Nephron (organoid): ENCODE data around the gene PAPOLA.
A peak's percentile ranks its signal among the peaks of the same experiment; 100 is the strongest.

Experiments used
- H3K27ac Mint-ChIP-seq, 3 experiments: 2 replicates each; pipeline ENCODE4 v1.8.0; 2020; ENCODE audit warnings: mixed read lengths in 3 of 3, mild to moderate bottlenecking in 2 of 3, moderate library complexity in 1 of 3
- H3K27me3 Mint-ChIP-seq: 2 replicates; pipeline ENCODE4 v1.8.0; 2021; ENCODE audit warnings: low read depth, mild to moderate bottlenecking, moderate library complexity, mixed read lengths
- H3K36me3 Mint-ChIP-seq: 2 replicates; pipeline ENCODE4 v1.8.0; 2020; ENCODE audit warnings: low read depth, mixed read lengths
- H3K4me1 Mint-ChIP-seq: 2 replicates; pipeline ENCODE4 v1.8.0; 2020; ENCODE audit warnings: mixed read lengths
- H3K4me3 Mint-ChIP-seq, 3 experiments: 2 replicates each; pipeline ENCODE4 v1.8.0; 2020; ENCODE audit warnings: mild to moderate bottlenecking in 3 of 3, mixed read lengths in 3 of 3, moderate library complexity in 2 of 3
- H3K9me3 Mint-ChIP-seq: 2 replicates; pipeline ENCODE4 v1.8.0; 2020; ENCODE audit warnings: mixed read lengths
- TF ChIP-seq, protein P1 (sequence below), 3 experiments: fragments of 200-600 bp; sonication (generic); IDR thresholded peaks; one replicate each; pipeline ENCODE4 v1.5.0; 2021; ENCODE audit warnings: antibody characterized with exemption in 3 of 3; ENCODE audit not compliant: unreplicated experiment in 3 of 3

Gene PAPOLA

DNA sequence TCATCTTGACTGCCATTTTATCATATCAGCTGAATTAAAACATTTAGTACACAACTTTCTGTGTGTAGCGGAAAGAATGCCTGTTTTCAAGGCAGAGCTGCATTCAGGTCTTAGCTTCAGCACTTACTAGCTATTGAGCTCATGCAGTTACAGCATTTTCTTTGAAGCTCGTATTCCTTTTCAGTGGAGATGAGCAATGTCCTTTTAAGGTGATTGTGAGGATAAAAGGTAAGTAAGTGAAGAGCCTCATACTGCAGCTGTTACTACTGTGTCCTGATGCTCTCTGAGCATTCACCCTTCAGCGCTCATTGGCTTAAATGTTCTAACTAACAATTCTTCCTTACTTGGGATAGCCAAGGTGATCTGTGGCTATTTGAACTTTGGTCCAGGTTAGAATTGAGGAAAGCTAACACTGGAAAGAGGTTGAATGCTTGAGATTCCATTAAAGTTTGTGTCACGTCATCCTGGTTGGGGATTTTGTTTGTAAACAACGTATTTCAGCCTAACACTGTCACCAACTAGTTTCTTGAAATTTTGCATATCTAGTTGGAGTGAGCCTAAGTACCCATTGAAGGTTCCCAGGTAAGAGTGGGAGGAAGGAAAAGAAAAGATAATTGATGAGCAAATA is 71.4 kb downstream of the PAPOLA start:
- Mint-ChIP-seq H3K27ac (peak overlapping the region in 1 of 3 experiments; percentile 35), H3K27me3 (no peaks in the 10 kb centered on the region), H3K4me1 (peaks cover 37% of the 10 kb centered on the region), H3K36me3 (peaks cover 21% of the 10 kb centered on the region), H3K9me3 (no peaks in the 10 kb centered on the region), H3K4me3 (no peak overlapping the region)
- TF ChIP-seq, protein P1, sequence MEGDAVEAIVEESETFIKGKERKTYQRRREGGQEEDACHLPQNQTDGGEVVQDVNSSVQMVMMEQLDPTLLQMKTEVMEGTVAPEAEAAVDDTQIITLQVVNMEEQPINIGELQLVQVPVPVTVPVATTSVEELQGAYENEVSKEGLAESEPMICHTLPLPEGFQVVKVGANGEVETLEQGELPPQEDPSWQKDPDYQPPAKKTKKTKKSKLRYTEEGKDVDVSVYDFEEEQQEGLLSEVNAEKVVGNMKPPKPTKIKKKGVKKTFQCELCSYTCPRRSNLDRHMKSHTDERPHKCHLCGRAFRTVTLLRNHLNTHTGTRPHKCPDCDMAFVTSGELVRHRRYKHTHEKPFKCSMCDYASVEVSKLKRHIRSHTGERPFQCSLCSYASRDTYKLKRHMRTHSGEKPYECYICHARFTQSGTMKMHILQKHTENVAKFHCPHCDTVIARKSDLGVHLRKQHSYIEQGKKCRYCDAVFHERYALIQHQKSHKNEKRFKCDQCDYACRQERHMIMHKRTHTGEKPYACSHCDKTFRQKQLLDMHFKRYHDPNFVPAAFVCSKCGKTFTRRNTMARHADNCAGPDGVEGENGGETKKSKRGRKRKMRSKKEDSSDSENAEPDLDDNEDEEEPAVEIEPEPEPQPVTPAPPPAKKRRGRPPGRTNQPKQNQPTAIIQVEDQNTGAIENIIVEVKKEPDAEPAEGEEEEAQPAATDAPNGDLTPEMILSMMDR (IDR thresholded peaks at IDR 0.05; ENCODE audit: unreplicated experiment in 3 of 3), result no peak

- TF ChIP-seq, protein P1 (IDR thresholded peaks at IDR 0.05; ENCODE audit: unreplicated experiment in 3 of 3), result no peak
- peak overlapping the region in 1 of 3 experiments; percentile 35 for H3K27ac Mint-ChIP-seq
- peaks cover 37% of the 10 kb centered on the region for H3K4me1 Mint-ChIP-seq
- peaks cover 21% of the 10 kb centered on the region for H3K36me3 Mint-ChIP-seq
- no peaks in the 10 kb centered on the region for H3K9me3 Mint-ChIP-seq
- H3K27me3 Mint-ChIP-seq, result peaks cover 5% of the 10 kb centered on the region
- H3K4me3 Mint-ChIP-seq, result no peak overlapping the region
These were observed 72.0 kb downstream of the PAPOLA start for GRCh38 chr14:96574171-96574632.

DNA sequence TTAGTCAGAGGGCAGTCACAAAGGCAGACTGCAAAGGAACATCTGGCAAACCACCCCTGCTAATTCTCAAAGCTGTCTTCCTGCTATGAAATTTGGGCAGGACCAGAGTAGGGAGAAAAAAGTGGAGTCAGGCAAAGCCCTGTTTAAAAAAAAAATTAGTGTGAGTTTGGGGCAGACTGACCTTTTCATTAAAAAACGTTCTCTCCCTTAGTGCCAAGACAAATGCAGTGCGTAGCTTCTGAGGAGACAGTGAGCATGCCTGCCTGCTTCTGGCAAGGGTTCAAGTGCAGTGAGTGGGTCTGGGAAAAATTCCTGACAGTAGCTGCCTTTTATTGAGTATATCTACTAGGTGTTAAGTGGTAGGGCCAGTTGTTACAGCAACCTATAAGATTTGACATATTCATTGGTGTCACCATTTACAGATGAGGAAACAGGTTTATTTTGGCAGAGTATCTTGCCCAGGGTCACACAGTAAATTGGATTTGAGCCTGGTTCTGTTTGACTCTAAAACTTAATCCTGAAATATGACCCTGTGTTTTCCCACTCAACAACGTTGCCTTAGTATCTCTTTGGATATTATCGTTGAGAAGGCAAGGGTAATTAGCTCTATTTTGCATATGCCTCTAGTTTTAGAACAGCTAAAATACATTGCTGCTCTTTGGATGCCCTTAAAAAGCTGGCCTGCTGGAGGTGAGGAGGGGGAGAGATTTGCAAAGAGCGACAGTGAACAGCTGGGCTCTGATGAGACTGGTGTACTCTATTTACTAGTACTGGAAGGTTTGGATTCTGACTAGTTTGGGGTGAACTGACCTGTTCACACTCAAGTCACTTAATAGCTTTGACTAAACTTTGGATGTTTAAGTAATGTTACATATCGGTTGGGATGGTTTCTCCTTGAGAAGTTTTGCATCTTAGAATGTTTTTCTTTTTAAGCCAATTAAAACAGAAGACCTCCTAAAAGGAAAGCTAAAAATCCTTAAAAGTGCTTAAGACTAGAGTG is 72.8 kb downstream of the PAPOLA start:
- H3K4me3 Mint-ChIP-seq, result no peak overlapping the region
- TF ChIP-seq, protein P1 (IDR thresholded peaks at IDR 0.05; ENCODE audit: unreplicated experiment in 3 of 3), result no peak
- H3K27ac Mint-ChIP-seq, result peak overlapping the region in 1 of 3 experiments; percentile 35
- no peaks in the 10 kb centered on the region for H3K9me3 Mint-ChIP-seq
- H3K4me1 Mint-ChIP-seq, result peaks cover 37% of the 10 kb centered on the region
- peaks cover 21% of the 10 kb centered on the region for H3K36me3 Mint-ChIP-seq
- peaks cover 5% of the 10 kb centered on the region for H3K27me3 Mint-ChIP-seq

DNA sequence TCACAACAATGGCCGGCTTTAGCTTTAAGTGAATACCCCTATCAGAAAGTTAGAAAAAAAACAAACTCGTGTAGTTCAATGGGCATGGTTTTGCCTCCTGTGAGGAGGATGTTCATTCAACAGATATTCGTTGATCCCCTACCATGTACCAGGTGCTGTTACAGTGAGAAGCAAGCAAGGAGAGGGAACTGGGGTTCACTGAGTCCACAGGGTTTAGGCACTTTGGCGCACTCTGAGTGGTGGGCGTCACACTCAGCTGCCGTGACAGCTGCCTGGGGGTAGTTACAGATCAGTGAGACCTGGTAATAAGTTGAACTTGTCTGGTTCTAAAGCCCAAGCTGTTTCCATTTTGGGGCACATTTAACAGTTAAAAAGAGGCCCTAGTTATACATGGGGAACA is 74.2 kb downstream of the PAPOLA start:
- H3K36me3 Mint-ChIP-seq, result peaks cover 17% of the 10 kb centered on the region
- peaks cover 37% of the 10 kb centered on the region for H3K4me1 Mint-ChIP-seq
- H3K9me3 Mint-ChIP-seq, result no peaks in the 10 kb centered on the region
- H3K27me3 Mint-ChIP-seq, result peaks cover 8% of the 10 kb centered on the region
- TF ChIP-seq, protein P1 (IDR thresholded peaks at IDR 0.05; ENCODE audit: unreplicated experiment in 3 of 3), result no peak
- H3K4me3 Mint-ChIP-seq, result no peak overlapping the region
- no peak overlapping the region for H3K27ac Mint-ChIP-seq

DNA sequence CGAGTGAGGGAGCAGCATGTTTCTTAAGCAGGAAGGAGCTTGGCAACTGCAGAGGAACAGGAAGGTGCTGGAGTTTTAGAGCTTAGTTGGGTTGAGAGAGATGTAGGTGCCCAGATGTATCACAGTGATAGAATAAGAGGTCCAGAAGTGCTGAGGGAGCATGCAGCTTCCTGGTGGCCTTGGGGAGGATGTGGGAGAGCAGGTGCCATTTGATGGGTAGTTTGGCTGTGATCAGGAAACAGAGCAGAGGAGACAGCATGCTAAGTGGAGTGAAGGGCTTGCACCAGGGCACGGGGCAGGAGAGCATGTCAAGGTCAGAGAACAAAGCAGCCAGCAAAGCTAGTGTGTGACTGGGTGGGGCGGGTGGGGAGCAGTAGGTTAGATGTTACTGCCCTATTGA is 74.8 kb downstream of the PAPOLA start:
- Mint-ChIP-seq H3K9me3 (no peaks in the 10 kb centered on the region), H3K4me1 (peaks cover 37% of the 10 kb centered on the region), H3K36me3 (peaks cover 11% of the 10 kb centered on the region), H3K27me3 (peaks cover 14% of the 10 kb centered on the region), H3K27ac (no peak overlapping the region), H3K4me3 (no peak overlapping the region)
- TF ChIP-seq, protein P1 (IDR thresholded peaks at IDR 0.05; ENCODE audit: unreplicated experiment in 3 of 3), result no peak
